CD4-positive, CD25-positive, alpha-beta regulatory T cell (primary cell): ENCODE measurements around the gene LRMDA. TPM values are rescaled to one million over a fixed set of nuclear protein-coding genes. Genes with fewer than 3 reads are reported as not detected.

Experiments used
- ATAC-seq, 2 donors: fragments of 150-1000 bp; cut with Tn5 transposase; one replicate each; pipeline ENCODE4 v1.10.0; 2021; ENCODE audit warnings: low read depth in 2 of 2, moderate number of reproducible peaks in 2 of 2, moderate library complexity in 1 of 2
- DNase-seq, 3 donors: peaks; one replicate each; pipeline versions ENCODE4 v3.0.0 to v3.0.0-alpha.2; 2012 to 2022; ENCODE audit warnings: mixed read lengths in 1 of 3
- H3K27ac ChIP-seq: one replicate; pipeline ENCODE4 v1.7.0; 2013; ENCODE audit warnings: mild to moderate bottlenecking, low read length; ENCODE audit not compliant: insufficient read depth, poor library complexity, severe bottlenecking
- H3K27me3 ChIP-seq: one replicate; pipeline ENCODE4 v1.7.0; 2013; ENCODE audit warnings: low read length; ENCODE audit not compliant: control insufficient read depth, insufficient read depth
- H3K36me3 ChIP-seq: one replicate; pipeline ENCODE4 v1.7.0; 2013; ENCODE audit warnings: mild to moderate bottlenecking, low read length, moderate library complexity; ENCODE audit not compliant: control insufficient read depth, insufficient read depth
- H3K4me1 ChIP-seq: 2 replicates; pipeline ENCODE4 v1.7.0; 2013; ENCODE audit warnings: mild to moderate bottlenecking, low read length; ENCODE audit not compliant: insufficient read depth, control insufficient read depth, poor library complexity, severe bottlenecking
- H3K4me3 ChIP-seq: one replicate; pipeline ENCODE4 v1.7.0; 2013; ENCODE audit warnings: low read depth, mild to moderate bottlenecking, low read length, moderate library complexity
- H3K9me3 ChIP-seq, 2 experiments: 1 replicate in 1 of 2; 2 replicates in 1 of 2; pipeline ENCODE4 v1.7.0; 2013; ENCODE audit warnings: low read length in 2 of 2, mild to moderate bottlenecking in 1 of 2, moderate library complexity in 1 of 2; ENCODE audit not compliant: control insufficient read depth in 2 of 2
- H3K27ac Mint-ChIP-seq, 3 donors: one replicate each; pipeline ENCODE4 v1.8.0; 2020 to 2022; ENCODE audit warnings: mild to moderate bottlenecking in 3 of 3, mixed read lengths in 3 of 3, moderate library complexity in 2 of 3
- H3K27me3 Mint-ChIP-seq: one replicate; pipeline ENCODE4 v1.8.0; 2022; ENCODE audit warnings: mild to moderate bottlenecking, mixed read lengths
- H3K36me3 Mint-ChIP-seq: one replicate; pipeline ENCODE4 v1.8.0; 2020; ENCODE audit warnings: mixed read lengths
- H3K4me1 Mint-ChIP-seq, 4 donors: one replicate each; pipeline ENCODE4 v1.8.0; 2020 to 2022; ENCODE audit warnings: mixed read lengths in 4 of 4, mild to moderate bottlenecking in 1 of 4
- H3K4me3 Mint-ChIP-seq, 4 donors: one replicate each; pipeline ENCODE4 v1.8.0; 2020 to 2022; ENCODE audit warnings: mild to moderate bottlenecking in 4 of 4, mixed read lengths in 4 of 4, moderate library complexity in 3 of 4
- H3K9me3 Mint-ChIP-seq, 7 donors: one replicate each; pipeline ENCODE4 v1.8.0; 2020 to 2022; ENCODE audit warnings: mixed read lengths in 7 of 7, mild to moderate bottlenecking in 3 of 7, moderate library complexity in 2 of 7
- polyA plus RNA-seq, 4 donors: library from polyadenylated mRNA; unstranded; fragments of 300-500 nt; fragmentation: Illumina TruSeq; gene quantifications; one replicate each; pipeline ENCODE4 v1.2.3, GENCODE V29; 2021
- total RNA-seq: library from RNA; stranded (reverse); gene quantifications from one replicate; pipeline ENCODE4 v1.2.3, GENCODE V29; 2022

The LRMDA gene
- total and polyA plus RNA-seq, 5 donors from 2014 or later = 0.10 TPM; not detected in 4

DNA sequence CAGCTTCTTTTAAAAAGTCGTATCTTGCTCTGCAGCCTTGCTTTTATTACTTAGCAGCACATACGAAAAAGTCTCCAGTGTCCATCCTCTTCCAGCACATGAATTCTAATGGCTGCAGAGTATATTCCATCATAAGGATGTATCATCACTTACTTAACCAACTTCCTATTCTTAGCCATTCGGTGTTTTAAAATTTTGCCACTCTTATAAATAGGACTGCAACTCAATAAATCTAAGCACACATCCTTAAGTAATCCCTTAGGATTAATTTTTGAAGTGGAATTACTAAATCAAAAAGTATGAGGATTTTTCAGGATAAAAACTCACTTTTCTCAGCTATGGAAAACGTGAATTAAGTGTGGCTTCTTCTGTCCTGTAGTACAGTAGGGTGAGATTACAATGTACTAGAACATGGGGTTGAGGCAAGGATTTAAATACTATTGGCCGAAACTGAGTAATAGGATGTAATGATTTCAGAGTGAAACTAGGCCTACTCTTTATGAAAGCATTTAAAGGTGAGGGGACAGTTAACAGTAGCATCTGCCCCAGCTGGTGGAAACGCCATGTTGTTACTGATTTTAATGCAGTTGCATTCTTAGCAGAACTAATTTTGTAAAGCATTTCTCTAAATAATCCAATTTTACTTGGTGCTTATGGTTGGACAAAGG, 1035.5 kb downstream of the LRMDA start:
- no peaks in the 10 kb centered on the region for H3K4me1 Mint-ChIP-seq
- no peaks in the 10 kb centered on the region for H3K4me1 ChIP-seq
- ATAC-seq (no peak), DNase-seq (no peak)
- no peaks in the 10 kb centered on the region for H3K36me3 Mint-ChIP-seq
- no peaks in the 10 kb centered on the region for H3K27me3 ChIP-seq
- no peak overlapping the region for H3K27ac Mint-ChIP-seq
- H3K36me3 ChIP-seq = no peaks in the 10 kb centered on the region
- H3K27ac ChIP-seq = no peak overlapping the region
- H3K9me3 Mint-ChIP-seq = peaks cover 0 to 8% (median 0%) of the 10 kb centered on the region in 7 donors
- H3K9me3 ChIP-seq = no peaks in the 10 kb centered on the region
- no peaks in the 10 kb centered on the region for H3K27me3 Mint-ChIP-seq
- no peak overlapping the region for H3K4me3 Mint-ChIP-seq
- H3K4me3 ChIP-seq = no peak overlapping the region

DNA sequence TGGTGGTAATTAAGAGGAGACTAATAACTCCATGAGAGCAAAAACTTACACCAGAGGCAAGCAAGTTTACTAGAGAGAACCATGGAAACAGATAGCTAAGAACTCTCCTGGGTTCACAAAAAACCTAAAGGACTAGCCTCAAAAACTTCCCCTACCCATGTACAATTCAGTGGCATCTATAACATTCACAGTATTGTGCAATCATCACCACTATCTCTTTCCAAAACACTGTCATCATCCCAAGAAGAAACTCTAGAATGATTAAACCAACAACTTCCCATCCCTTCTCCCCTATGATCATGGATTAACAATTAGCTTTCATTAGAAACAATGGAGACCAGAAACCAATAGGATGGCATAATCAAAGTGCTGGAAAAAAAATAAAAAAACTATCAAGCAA, 1038.3 kb downstream of the LRMDA start:
- Histone ChIP-seq H3K27ac (no peak overlapping the region), H3K27me3 (no peaks in the 10 kb centered on the region), H3K4me3 (no peak overlapping the region), H3K9me3 (no peaks in the 10 kb centered on the region), H3K4me1 (no peaks in the 10 kb centered on the region), H3K36me3 (no peaks in the 10 kb centered on the region)
- Mint-ChIP-seq H3K4me1 (no peaks in the 10 kb centered on the region), H3K27me3 (no peaks in the 10 kb centered on the region), H3K27ac (no peak overlapping the region), H3K36me3 (no peaks in the 10 kb centered on the region), H3K4me3 (no peak overlapping the region), H3K9me3 (peaks cover 0 to 9% (median 0%) of the 10 kb centered on the region in 7 donors)
- DNase-seq (no peak), ATAC-seq (no peak)

DNA sequence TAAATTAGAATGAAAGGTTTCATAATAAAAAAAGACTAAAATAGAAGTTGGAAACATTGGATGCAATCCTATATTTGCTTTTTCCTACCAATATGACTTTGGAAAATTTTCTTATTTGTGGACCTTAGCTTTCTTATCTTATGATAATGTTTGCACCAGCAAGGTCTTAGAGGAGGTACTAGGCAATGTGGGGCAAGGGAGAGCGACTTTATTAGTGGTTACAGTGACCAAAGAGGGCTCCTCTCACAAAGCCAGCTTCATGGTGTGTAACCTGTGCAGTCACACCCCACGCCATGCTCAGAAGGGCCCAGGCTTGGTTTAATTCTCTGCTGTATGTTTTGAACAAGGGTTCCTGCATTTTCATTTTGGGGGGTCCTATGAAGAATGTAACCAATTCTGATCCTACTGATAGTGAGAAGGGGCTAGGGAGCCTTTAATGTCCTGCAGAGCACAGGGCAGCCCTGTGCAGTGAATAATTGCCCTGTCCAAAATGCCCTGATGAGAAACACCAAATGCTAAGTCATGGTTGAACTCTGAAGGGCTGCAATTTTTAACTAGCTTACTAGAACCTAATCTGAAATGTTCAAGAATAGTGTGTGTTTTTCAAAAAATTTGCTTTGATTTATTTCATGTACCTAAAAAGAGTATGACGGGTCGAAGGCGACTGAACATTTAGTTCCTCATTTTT, 1047.8 kb downstream of the LRMDA start:
- no peaks in the 10 kb centered on the region for H3K4me1 Mint-ChIP-seq
- H3K27ac ChIP-seq = no peak overlapping the region
- no peaks in the 10 kb centered on the region for H3K9me3 ChIP-seq
- H3K36me3 Mint-ChIP-seq = no peaks in the 10 kb centered on the region
- no peaks in the 10 kb centered on the region for H3K4me1 ChIP-seq
- H3K27me3 Mint-ChIP-seq = no peaks in the 10 kb centered on the region
- H3K4me3 Mint-ChIP-seq = no peak overlapping the region
- DNase-seq (no peak), ATAC-seq (no peak)
- H3K27me3 ChIP-seq = no peaks in the 10 kb centered on the region
- H3K4me3 ChIP-seq = no peak overlapping the region
- H3K36me3 ChIP-seq = no peaks in the 10 kb centered on the region
- peaks cover 0 to 15% (median 5%) of the 10 kb centered on the region in 7 donors for H3K9me3 Mint-ChIP-seq
- no peak overlapping the region for H3K27ac Mint-ChIP-seq

DNA sequence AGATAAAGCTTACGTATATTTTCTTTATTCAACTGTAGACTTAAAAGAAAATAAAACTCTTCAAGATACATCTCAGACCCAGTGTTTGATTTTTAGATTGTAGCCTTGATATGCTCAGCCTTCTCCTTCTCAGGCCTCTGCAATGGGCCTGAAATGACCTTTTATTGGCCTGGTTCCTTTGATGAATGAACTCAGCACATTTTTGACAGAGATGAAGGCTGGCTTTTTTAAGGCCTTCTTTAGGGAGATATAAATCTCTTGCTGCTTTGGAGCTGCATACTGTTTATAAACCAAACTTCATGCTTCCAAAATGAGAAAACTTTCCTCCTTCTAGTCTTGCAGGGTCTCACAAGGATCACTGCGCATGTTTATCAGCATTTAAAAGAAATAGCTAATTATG, 1049.8 kb downstream of the LRMDA start:
- Mint-ChIP-seq H3K27ac (no peak overlapping the region), H3K9me3 (peaks cover 0 to 15% (median 4%) of the 10 kb centered on the region in 7 donors)

DNA sequence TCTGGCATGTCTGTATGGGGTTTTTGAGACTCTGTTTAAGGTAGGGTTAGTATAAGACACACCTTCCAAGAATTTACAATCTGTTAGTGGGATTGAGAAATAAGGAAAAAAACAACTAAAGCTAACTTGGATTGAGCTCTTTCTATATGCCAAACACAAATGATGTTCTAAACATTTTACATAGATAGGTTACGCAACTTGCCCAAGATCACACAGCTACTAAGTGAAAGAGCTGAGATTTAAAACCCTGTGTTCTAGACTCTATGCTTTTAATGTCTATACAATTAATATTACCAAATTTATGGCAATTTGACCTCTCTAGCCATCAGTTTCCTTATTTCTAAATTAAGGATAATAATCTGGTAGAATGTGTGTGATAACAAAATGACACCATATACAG, 1056.2 kb downstream of the LRMDA start:
- no peaks in the 10 kb centered on the region for H3K36me3 ChIP-seq
- no peak for DNase-seq
- no peak overlapping the region for H3K4me3 ChIP-seq
- no peaks in the 10 kb centered on the region for H3K4me1 ChIP-seq
- Mint-ChIP-seq H3K27me3 (no peaks in the 10 kb centered on the region), H3K9me3 (peaks cover 0 to 30% (median 11%) of the 10 kb centered on the region in 7 donors), H3K27ac (no peak overlapping the region), H3K4me1 (no peaks in the 10 kb centered on the region), H3K4me3 (no peak overlapping the region), H3K36me3 (no peaks in the 10 kb centered on the region)
- no peaks in the 10 kb centered on the region for H3K27me3 ChIP-seq
- ATAC-seq = no peak
- H3K9me3 ChIP-seq = no peaks in the 10 kb centered on the region
- no peak overlapping the region for H3K27ac ChIP-seq

More for the DNA sequence above, 1049.8 kb downstream of the LRMDA start:
- Mint-ChIP-seq H3K4me3 (no peak overlapping the region), H3K4me1 (no peaks in the 10 kb centered on the region), H3K36me3 (no peaks in the 10 kb centered on the region), H3K27me3 (no peaks in the 10 kb centered on the region)
- no peak for ATAC-seq
- Histone ChIP-seq H3K27me3 (no peaks in the 10 kb centered on the region), H3K9me3 (no peaks in the 10 kb centered on the region), H3K27ac (no peak overlapping the region), H3K4me3 (no peak overlapping the region), H3K36me3 (no peaks in the 10 kb centered on the region), H3K4me1 (no peaks in the 10 kb centered on the region)
- no peak for DNase-seq

DNA sequence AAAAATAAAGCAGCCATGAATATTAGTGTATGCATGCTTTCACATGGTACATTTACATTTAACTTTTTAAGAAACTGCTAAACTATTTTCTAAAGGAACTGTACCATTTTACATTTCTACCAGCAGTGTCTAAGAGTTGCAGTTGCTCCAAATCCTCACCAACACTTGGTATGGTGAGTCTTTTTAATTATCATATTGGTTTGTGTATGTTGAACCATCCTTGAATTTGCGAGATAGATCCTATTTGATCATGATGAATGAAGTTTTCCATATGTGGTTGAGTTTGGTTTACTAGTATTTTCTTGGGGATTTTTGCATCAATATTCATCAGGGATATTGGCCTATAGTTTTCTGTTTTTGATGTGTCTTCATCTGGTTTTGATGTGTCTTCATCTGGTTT, 1057.2 kb downstream of the LRMDA start:
- no peaks in the 10 kb centered on the region for H3K9me3 ChIP-seq
- H3K27me3 ChIP-seq = no peaks in the 10 kb centered on the region
- no peaks in the 10 kb centered on the region for H3K4me1 Mint-ChIP-seq
- ATAC-seq = no peak
- DNase-seq = no peak
- no peak overlapping the region for H3K27ac Mint-ChIP-seq
- no peaks in the 10 kb centered on the region for H3K36me3 ChIP-seq
- H3K9me3 Mint-ChIP-seq = peaks cover 0 to 31% (median 11%) of the 10 kb centered on the region in 7 donors
- no peaks in the 10 kb centered on the region for H3K4me1 ChIP-seq
- H3K27ac ChIP-seq = no peak overlapping the region
- no peak overlapping the region for H3K4me3 Mint-ChIP-seq
- H3K27me3 Mint-ChIP-seq = no peaks in the 10 kb centered on the region
- no peaks in the 10 kb centered on the region for H3K36me3 Mint-ChIP-seq
- H3K4me3 ChIP-seq = no peak overlapping the region

DNA sequence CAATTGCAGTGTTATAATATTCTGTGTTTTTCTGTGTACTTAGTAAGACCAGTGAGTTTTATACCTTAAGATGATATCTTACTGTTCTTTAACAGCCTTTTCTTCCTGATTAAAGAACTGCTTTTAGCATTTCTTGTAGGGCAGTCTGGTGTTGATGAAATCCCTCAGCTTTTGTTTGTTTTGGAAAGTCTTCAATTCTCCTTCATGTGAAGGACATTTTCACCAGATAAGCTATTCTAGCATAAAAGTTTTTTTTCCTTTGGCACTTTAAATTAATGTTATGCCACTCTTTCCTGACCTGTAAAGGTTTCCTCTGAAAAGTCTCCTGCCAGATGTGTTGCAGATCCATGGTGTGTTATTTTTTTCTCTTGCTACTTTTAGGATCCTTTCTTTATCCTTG, 1059.8 kb downstream of the LRMDA start:
- Mint-ChIP-seq H3K9me3 (peaks cover 2 to 46% (median 12%) of the 10 kb centered on the region in 7 donors), H3K27me3 (no peaks in the 10 kb centered on the region), H3K27ac (no peak overlapping the region), H3K36me3 (no peaks in the 10 kb centered on the region), H3K4me1 (no peaks in the 10 kb centered on the region), H3K4me3 (no peak overlapping the region)
- Histone ChIP-seq H3K27ac (no peak overlapping the region), H3K27me3 (no peaks in the 10 kb centered on the region), H3K4me1 (no peaks in the 10 kb centered on the region), H3K9me3 (no peaks in the 10 kb centered on the region), H3K4me3 (no peak overlapping the region), H3K36me3 (no peaks in the 10 kb centered on the region)
- DNase-seq (no peak), ATAC-seq (no peak)

DNA sequence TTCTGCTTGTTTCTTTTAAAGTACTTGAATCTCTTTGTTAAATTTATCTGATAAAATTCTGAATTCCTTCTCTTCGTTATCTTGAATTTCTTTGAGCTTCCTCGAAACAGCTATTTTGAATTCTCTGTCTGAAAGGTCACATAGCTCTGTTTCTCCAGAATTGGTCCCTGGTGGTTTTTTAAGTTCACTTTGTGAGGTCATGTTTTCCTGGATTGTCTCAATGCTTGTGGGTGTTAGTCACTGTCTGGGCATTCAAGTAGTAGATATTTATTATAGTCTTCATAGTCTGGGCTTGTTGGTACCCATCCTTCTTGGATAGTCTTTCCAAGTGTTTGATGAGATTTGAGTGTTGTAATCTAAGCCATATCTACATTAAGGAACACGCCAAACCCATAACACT, 1060.6 kb downstream of the LRMDA start:
- no peaks in the 10 kb centered on the region for H3K27me3 ChIP-seq
- H3K27me3 Mint-ChIP-seq = no peaks in the 10 kb centered on the region

More for the DNA sequence above, 1060.6 kb downstream of the LRMDA start:
- DNase-seq = no peak
- no peaks in the 10 kb centered on the region for H3K36me3 Mint-ChIP-seq
- Histone ChIP-seq H3K36me3 (no peaks in the 10 kb centered on the region), H3K9me3 (no peaks in the 10 kb centered on the region), H3K4me1 (no peaks in the 10 kb centered on the region), H3K27ac (no peak overlapping the region), H3K4me3 (no peak overlapping the region)
- ATAC-seq = no peak
- H3K27ac Mint-ChIP-seq = no peak overlapping the region
- H3K4me3 Mint-ChIP-seq = no peak overlapping the region
- no peaks in the 10 kb centered on the region for H3K4me1 Mint-ChIP-seq
- H3K9me3 Mint-ChIP-seq = peaks cover 2 to 44% (median 10%) of the 10 kb centered on the region in 7 donors
